ENCODE results near the gene MCF2L. TPM values are rescaled to one million over a fixed set of nuclear protein-coding genes. Genes with fewer than 3 reads are reported as not detected.

The MCF2L gene
- total RNA-seq, 2 experiments from 2014 or later = 2.8 to 16.4 TPM

- H4K20me1 ChIP-seq (ENCODE audit: insufficient read depth, low read length) = no peaks in the 10 kb centered on the region
- no peak overlapping the region for H3K4me3 ChIP-seq (ENCODE audit: low read depth, low read length, poor library complexity, severe bottlenecking)
- peaks cover 4% of the 10 kb centered on the region for H3K4me1 ChIP-seq (ENCODE audit: insufficient read depth, low read length, poor library complexity, severe bottlenecking)
- no peaks in the 10 kb centered on the region for H3K9me3 ChIP-seq (ENCODE audit: low read length)
- intact Hi-C loops (cut with micrococcal nuclease; ENCODE audit: unreplicated experiment) = loop anchor here (10.0 kb wide), 1 partner anchor 617 kb away; no protein-coding TSS in a partner anchor
- no peaks in the 10 kb centered on the region for H3K36me3 ChIP-seq (ENCODE audit: insufficient read depth, low read length)
- no peaks in the 10 kb centered on the region for H3K79me2 ChIP-seq (ENCODE audit: insufficient read depth, low read depth, low read length)
- DNase-seq (ENCODE audit: low spot score) = no peak
- no peak overlapping the region for H3K27ac ChIP-seq (ENCODE audit: low read depth, low read length, poor library complexity, severe bottlenecking)
- no peaks in the 10 kb centered on the region for H3K9me2 ChIP-seq (ENCODE audit: insufficient read depth, low read length)
- BruUV-seq (replicated peaks) = no TSS peak
- TF ChIP-seq CTCF (conservative IDR thresholded peaks at IDR 0.05; ENCODE audit: low read length) = no peak
- TF ChIP-seq EZH2phosphoT487 (IDR thresholded peaks at IDR 0.05; ENCODE audit: borderline replicate concordance, low read depth, low read length) = no peak
- no peak overlapping the region for H3K4me2 ChIP-seq (ENCODE audit: low read length)
- CTCF ChIA-PET (ENCODE audit: unreplicated experiment) = no interaction called here
- POLR2A ChIA-PET = no interaction called here
- no peak overlapping the region for H2AFZ ChIP-seq (ENCODE audit: low read length)
Measured at GRCh38 chr13:112947796-112948195, 21.2 kb upstream of the MCF2L start.

- ChIA-PET CTCF (ENCODE audit: unreplicated experiment) (no interaction called here), POLR2A (no interaction called here)
- DNase-seq (ENCODE audit: low spot score) = no peak
- H3K36me3 ChIP-seq (ENCODE audit: insufficient read depth, low read length) = no peaks in the 10 kb centered on the region
- H3K4me1 ChIP-seq (ENCODE audit: insufficient read depth, low read length, poor library complexity, severe bottlenecking) = no peaks in the 10 kb centered on the region
- no peak overlapping the region for H2AFZ ChIP-seq (ENCODE audit: low read length)
- BruUV-seq (replicated peaks) = no TSS peak
- no peak overlapping the region for H3K4me3 ChIP-seq (ENCODE audit: low read depth, low read length, poor library complexity, severe bottlenecking)
- H3K9me3 ChIP-seq (ENCODE audit: low read length) = no peaks in the 10 kb centered on the region
- no peaks in the 10 kb centered on the region for H4K20me1 ChIP-seq (ENCODE audit: insufficient read depth, low read length)
- H3K27ac ChIP-seq (ENCODE audit: low read depth, low read length, poor library complexity, severe bottlenecking) = no peak overlapping the region
- no peak overlapping the region for H3K4me2 ChIP-seq (ENCODE audit: low read length)
- no peaks in the 10 kb centered on the region for H3K79me2 ChIP-seq (ENCODE audit: insufficient read depth, low read depth, low read length)
- TF ChIP-seq CTCF (conservative IDR thresholded peaks at IDR 0.05; ENCODE audit: low read length) = no peak
- no peaks in the 10 kb centered on the region for H3K9me2 ChIP-seq (ENCODE audit: insufficient read depth, low read length)
- intact Hi-C loops (cut with micrococcal nuclease; ENCODE audit: unreplicated experiment) = no loop called here
Measured at GRCh38 chr13:112951674-112952371, 17.2 kb upstream of the MCF2L start.

- H3K27ac ChIP-seq (ENCODE audit: low read depth, low read length, poor library complexity, severe bottlenecking) = no peak overlapping the region
- no peak overlapping the region for H3K4me2 ChIP-seq (ENCODE audit: low read length)
- intact Hi-C loops (cut with micrococcal nuclease; ENCODE audit: unreplicated experiment) = no loop called here
- no peaks in the 10 kb centered on the region for H3K79me2 ChIP-seq (ENCODE audit: insufficient read depth, low read depth, low read length)
- ChIA-PET POLR2A (no interaction called here), CTCF (ENCODE audit: unreplicated experiment) (no interaction called here)
- H4K20me1 ChIP-seq (ENCODE audit: insufficient read depth, low read length) = no peaks in the 10 kb centered on the region
- no peaks in the 10 kb centered on the region for H3K9me3 ChIP-seq (ENCODE audit: low read length)
- no peak overlapping the region for H2AFZ ChIP-seq (ENCODE audit: low read length)
- H3K4me1 ChIP-seq (ENCODE audit: insufficient read depth, low read length, poor library complexity, severe bottlenecking) = no peaks in the 10 kb centered on the region
- no TSS peak for BruUV-seq (replicated peaks)
- H3K4me3 ChIP-seq (ENCODE audit: low read depth, low read length, poor library complexity, severe bottlenecking) = no peak overlapping the region
- no peaks in the 10 kb centered on the region for H3K9me2 ChIP-seq (ENCODE audit: insufficient read depth, low read length)
- no peak for TF ChIP-seq CTCF (conservative IDR thresholded peaks at IDR 0.05; ENCODE audit: low read length)
- TF ChIP-seq EZH2phosphoT487 (IDR thresholded peaks at IDR 0.05; ENCODE audit: borderline replicate concordance, low read depth, low read length) = no peak
- no peaks in the 10 kb centered on the region for H3K36me3 ChIP-seq (ENCODE audit: insufficient read depth, low read length)
- no peak for DNase-seq (ENCODE audit: low spot score)
Measured at GRCh38 chr13:112952759-112953551, 16.1 kb upstream of the MCF2L start.

All from OCI-LY7 (cell line).